Measurements from ENCODE around the gene NDUFS4. TPM values are rescaled to one million over a fixed set of nuclear protein-coding genes. Genes with fewer than 3 reads are reported as not detected.
"Not testable (repeated sequence)": the region's sequence is repeated elsewhere in the genome, so short reads cannot be mapped to it uniquely, and the experiment has no call there.

NDUFS4 gene
- total and polyA plus RNA-seq, 2 donors (not counting 1 experiment from before 2014, with no cell fraction given), result 147 to 194 TPM

DNA sequence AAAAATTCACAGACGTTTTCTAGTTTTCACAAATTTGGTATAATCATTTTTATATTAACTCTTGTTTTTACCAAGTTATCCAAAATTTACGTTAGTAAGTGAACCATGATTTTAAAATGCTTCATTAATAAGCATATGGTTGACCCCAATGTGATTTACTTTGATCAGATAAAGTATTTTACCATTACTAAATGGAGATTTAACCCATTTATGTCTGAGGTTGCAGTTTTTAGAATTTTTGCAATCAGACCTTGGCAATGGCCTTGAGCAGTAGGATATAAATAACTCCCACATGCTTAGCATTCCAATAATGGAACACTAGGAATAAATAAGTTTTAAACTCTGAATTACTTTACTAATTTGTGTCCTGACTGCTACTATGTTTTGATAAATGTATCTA, 84.6 kb downstream of the NDUFS4 start:
- Histone ChIP-seq H3K4me1 (ENCODE audit: control insufficient read depth, extremely low read depth, insufficient read depth, low read length) (no peaks in the 10 kb centered on the region), H4K20me1 (ENCODE audit: control insufficient read depth, extremely low read depth, insufficient read depth, low read length) (no peaks in the 10 kb centered on the region), H2AFZ (ENCODE audit: low read length) (no peak overlapping the region), H3K27ac (ENCODE audit: insufficient read depth, low read length) (no peak overlapping the region), H3K9ac (ENCODE audit: insufficient read depth, low read length) (no peak overlapping the region), H3K4me3 (replicated peaks in 1 of 4; ENCODE audit: control extremely low read depth in 1 of 4, insufficient read depth in 1 of 4, low read depth in 3 of 4, low read length in 4 of 4) (no peak overlapping the region), H3K27me3 (ENCODE audit: control insufficient read depth, insufficient read depth, low read length) (no peaks in the 10 kb centered on the region), H3K36me3 (ENCODE audit: control insufficient read depth, insufficient read depth, low read length) (no peaks in the 10 kb centered on the region), H3K4me2 (ENCODE audit: extremely low read depth, insufficient read depth, low read length) (no peak overlapping the region), H3K79me2 (ENCODE audit: control insufficient read depth, insufficient read depth, low read length) (no peaks in the 10 kb centered on the region), H3K9me3 (ENCODE audit: control insufficient read depth, insufficient read depth, low read depth, low read length) (no peaks in the 10 kb centered on the region)
- DNase-seq (ENCODE audit: low read depth in 2 of 2), result no peak
- TF ChIP-seq, protein P1, sequence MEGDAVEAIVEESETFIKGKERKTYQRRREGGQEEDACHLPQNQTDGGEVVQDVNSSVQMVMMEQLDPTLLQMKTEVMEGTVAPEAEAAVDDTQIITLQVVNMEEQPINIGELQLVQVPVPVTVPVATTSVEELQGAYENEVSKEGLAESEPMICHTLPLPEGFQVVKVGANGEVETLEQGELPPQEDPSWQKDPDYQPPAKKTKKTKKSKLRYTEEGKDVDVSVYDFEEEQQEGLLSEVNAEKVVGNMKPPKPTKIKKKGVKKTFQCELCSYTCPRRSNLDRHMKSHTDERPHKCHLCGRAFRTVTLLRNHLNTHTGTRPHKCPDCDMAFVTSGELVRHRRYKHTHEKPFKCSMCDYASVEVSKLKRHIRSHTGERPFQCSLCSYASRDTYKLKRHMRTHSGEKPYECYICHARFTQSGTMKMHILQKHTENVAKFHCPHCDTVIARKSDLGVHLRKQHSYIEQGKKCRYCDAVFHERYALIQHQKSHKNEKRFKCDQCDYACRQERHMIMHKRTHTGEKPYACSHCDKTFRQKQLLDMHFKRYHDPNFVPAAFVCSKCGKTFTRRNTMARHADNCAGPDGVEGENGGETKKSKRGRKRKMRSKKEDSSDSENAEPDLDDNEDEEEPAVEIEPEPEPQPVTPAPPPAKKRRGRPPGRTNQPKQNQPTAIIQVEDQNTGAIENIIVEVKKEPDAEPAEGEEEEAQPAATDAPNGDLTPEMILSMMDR (conservative IDR thresholded peaks at IDR 0.05 in 1 of 2, IDR thresholded peaks at IDR 0.05 in 1 of 2; ENCODE audit: low read depth in 1 of 2, low read length in 2 of 2), result no peak
- TF ChIP-seq EZH2 (IDR thresholded peaks at IDR 0.05; ENCODE audit: low read length, missing control alignments), result no peak

- Histone ChIP-seq H3K9me3 (ENCODE audit: control insufficient read depth, insufficient read depth, low read depth, low read length) (no peaks in the 10 kb centered on the region), H3K4me2 (ENCODE audit: extremely low read depth, insufficient read depth, low read length) (no peak overlapping the region), H3K4me1 (ENCODE audit: control insufficient read depth, extremely low read depth, insufficient read depth, low read length) (no peaks in the 10 kb centered on the region), H3K4me3 (replicated peaks in 1 of 4; ENCODE audit: control extremely low read depth in 1 of 4, insufficient read depth in 1 of 4, low read depth in 3 of 4, low read length in 4 of 4) (no peak overlapping the region), H3K27ac (ENCODE audit: insufficient read depth, low read length) (no peak overlapping the region), H3K9ac (ENCODE audit: insufficient read depth, low read length) (no peak overlapping the region), H3K79me2 (ENCODE audit: control insufficient read depth, insufficient read depth, low read length) (peaks cover 2% of the 10 kb centered on the region), H3K27me3 (ENCODE audit: control insufficient read depth, insufficient read depth, low read length) (no peaks in the 10 kb centered on the region), H4K20me1 (ENCODE audit: control insufficient read depth, extremely low read depth, insufficient read depth, low read length) (no peaks in the 10 kb centered on the region), H2AFZ (ENCODE audit: low read length) (no peak overlapping the region), H3K36me3 (ENCODE audit: control insufficient read depth, insufficient read depth, low read length) (no peaks in the 10 kb centered on the region)
- no peak for DNase-seq (ENCODE audit: low read depth in 2 of 2)
- TF ChIP-seq, protein P1 (conservative IDR thresholded peaks at IDR 0.05 in 1 of 2, IDR thresholded peaks at IDR 0.05 in 1 of 2; ENCODE audit: low read depth in 1 of 2, low read length in 2 of 2), result no peak
- no peak for TF ChIP-seq EZH2 (IDR thresholded peaks at IDR 0.05; ENCODE audit: low read length, missing control alignments)
Measured at GRCh38 chr5:53649352-53649751, 88.9 kb downstream of the NDUFS4 start.

DNA sequence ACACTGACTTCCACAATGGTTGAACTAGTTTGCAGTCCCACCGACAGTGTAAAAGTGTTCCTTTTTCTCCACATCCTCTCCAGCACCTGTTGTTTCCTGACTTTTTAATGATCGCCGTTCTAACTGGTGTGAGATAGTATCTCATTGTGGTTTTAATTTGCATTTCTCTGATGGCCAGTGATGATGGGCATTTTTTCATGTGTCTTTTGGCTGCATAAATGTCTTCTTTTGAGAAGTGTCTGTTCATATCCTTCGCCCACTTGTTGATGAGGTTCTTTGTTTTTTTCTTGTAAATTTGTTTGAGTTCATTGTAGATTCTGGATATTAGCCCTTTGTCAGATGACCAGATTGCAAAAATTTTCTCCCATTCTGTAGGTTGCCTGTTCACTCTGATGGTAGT, 100.1 kb downstream of the NDUFS4 start:
- H3K4me2 ChIP-seq (ENCODE audit: extremely low read depth, insufficient read depth, low read length); H3K27ac ChIP-seq (ENCODE audit: insufficient read depth, low read length); H3K36me3 ChIP-seq (ENCODE audit: control insufficient read depth, insufficient read depth, low read length); H3K4me3 ChIP-seq (replicated peaks in 1 of 4; ENCODE audit: control extremely low read depth in 1 of 4, insufficient read depth in 1 of 4, low read depth in 3 of 4, low read length in 4 of 4); H3K4me1 ChIP-seq (ENCODE audit: control insufficient read depth, extremely low read depth, insufficient read depth, low read length); H3K79me2 ChIP-seq (ENCODE audit: control insufficient read depth, insufficient read depth, low read length); DNase-seq (ENCODE audit: low read depth in 2 of 2); H3K9me3 ChIP-seq (ENCODE audit: control insufficient read depth, insufficient read depth, low read depth, low read length); H3K27me3 ChIP-seq (ENCODE audit: control insufficient read depth, insufficient read depth, low read length); H4K20me1 ChIP-seq (ENCODE audit: control insufficient read depth, extremely low read depth, insufficient read depth, low read length); H2AFZ ChIP-seq (ENCODE audit: low read length); H3K9ac ChIP-seq (ENCODE audit: insufficient read depth, low read length): not testable (repeated sequence)

DNA sequence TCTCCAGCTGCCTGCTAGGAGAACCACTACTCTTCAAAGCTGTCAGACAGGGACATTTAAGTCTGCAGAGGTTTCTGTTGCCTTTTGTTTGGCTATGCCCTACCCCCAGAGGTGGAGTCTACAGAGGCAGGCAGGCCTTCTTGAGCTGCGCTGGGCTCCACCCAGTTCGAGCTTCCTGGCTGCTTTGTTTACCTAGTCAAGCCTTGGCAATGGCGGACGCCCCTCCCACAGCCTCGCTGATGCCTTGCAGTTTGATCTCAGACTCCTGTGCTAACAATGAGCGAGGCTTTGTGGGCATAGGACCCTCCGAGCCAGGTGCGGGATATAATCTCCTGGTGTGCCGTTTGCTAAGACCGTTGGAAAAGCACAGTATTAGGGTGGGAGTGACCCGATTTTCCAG, 104.9 kb downstream of the NDUFS4 start:
- not testable (repeated sequence) for H3K9me3 ChIP-seq (ENCODE audit: control insufficient read depth, insufficient read depth, low read depth, low read length); H3K36me3 ChIP-seq (ENCODE audit: control insufficient read depth, insufficient read depth, low read length); H3K27ac ChIP-seq (ENCODE audit: insufficient read depth, low read length); H3K27me3 ChIP-seq (ENCODE audit: control insufficient read depth, insufficient read depth, low read length); H3K4me3 ChIP-seq (replicated peaks in 1 of 4; ENCODE audit: control extremely low read depth in 1 of 4, insufficient read depth in 1 of 4, low read depth in 3 of 4, low read length in 4 of 4); H3K4me1 ChIP-seq (ENCODE audit: control insufficient read depth, extremely low read depth, insufficient read depth, low read length); H3K9ac ChIP-seq (ENCODE audit: insufficient read depth, low read length); H3K4me2 ChIP-seq (ENCODE audit: extremely low read depth, insufficient read depth, low read length); DNase-seq (ENCODE audit: low read depth in 2 of 2); H3K79me2 ChIP-seq (ENCODE audit: control insufficient read depth, insufficient read depth, low read length); H4K20me1 ChIP-seq (ENCODE audit: control insufficient read depth, extremely low read depth, insufficient read depth, low read length); H2AFZ ChIP-seq (ENCODE audit: low read length)

All from fibroblast of lung (primary cell).